NCI-H2171 treated with DMSO at 0.1 percent for 48 hours (cell line): ENCODE data around the gene LAYN.
A peak's percentile ranks its signal among the peaks of the same experiment; 100 is the strongest.

Source experiments
- DNase-seq: peaks from one replicate; lab custom pipeline; 2025; lab: John Stamatoyannopoulos, UW

Gene LAYN

DNA sequence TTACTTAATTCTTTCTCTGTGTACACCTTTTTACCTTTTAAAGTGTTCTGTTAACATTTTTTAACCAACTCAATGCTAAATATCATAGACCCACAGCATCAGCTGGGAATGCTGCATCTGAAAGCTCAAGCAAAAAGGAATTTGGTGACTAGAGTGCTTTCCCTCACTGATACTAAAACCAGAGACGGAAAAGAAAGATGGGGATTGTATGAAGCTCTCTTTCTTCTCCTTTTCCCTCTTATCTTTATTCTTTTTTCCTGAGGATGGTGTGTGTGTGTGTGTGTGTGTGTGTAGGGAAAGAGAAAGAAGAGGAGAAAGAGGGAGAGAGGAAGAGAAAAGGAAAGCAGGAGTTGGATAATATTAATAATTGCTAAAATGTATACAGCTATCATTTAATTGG, 57.6 kb downstream of the LAYN start:
- DNase-seq: no peak

DNA sequence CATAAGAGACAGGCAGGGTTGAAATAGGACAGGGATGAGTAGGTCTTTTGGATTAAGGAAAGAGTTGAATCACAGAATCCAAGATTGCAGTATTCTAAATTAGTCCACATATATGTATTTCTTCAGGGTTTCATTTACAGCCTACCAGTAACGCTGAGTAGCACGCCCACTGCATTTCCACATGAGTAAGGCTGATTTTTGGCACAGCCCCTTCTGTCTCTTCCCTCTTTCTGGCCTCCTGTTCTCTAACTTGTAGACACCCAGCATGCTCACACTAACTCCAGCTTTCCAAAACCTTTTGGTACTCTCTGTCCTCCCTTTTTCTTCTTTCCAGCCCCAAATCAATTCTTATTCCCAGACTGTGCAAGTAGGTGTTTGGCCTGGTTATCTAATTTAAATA, 58.0 kb downstream of the LAYN start:
- no peak for DNase-seq

DNA sequence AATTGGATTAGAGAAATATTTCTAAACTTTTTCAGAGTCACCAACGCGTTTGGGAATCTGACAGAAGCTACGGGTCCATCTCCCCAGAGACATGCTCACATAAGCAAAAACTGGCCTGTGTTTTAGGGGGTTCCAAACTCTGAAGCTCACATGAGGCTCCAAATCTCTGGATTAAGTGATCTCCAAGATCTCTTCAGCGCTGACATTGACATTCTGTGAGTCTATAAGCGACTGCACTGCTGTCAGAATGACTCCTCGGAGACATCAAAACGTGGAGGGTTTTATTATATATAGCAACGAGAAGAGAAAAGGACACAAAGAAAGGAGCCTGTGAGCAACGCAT, 61.1 kb downstream of the LAYN start:
- no peak for DNase-seq

DNA sequence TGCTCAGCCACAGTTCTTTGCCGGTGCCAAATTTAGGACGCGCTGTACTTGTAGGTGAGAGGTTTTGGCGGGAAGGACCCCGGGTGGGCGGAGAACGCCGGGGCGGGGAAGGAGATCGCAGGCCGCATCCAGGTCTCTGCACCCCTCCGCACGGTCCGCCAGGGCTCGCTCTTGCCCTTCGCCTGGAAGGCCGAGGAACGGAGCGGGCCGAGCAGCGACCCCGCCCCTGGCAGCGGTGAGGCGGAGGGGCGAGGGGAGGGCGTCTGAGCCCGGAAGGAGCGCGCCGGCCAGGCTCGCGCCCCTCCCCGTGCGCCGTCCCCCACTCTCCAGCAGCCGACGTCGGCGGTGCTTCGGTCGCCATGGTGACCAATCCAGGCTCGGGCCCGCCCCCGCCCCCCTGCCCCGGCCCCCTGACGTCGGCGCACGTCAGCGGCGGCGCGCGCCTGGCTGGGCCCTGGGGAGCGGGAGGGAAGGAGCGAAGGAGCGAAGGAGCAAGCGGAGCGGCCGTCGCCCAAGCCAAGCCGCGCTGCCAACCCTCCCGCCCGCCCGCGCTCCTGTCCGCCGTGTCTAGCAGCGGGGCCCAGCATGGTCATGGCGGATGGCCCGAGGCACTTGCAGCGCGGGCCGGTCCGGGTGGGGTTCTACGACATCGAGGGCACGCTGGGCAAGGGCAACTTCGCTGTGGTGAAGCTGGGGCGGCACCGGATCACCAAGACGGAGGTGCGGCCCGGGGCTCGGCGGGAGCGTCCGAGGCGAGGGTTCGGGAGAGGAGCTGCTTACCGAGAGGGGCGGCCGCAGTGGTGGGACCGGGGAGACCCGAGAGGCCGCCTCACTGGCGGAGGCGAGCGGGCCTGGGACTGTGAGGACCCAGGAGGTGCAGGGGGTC, 61.7 kb downstream of the LAYN start, which contains the start of gene SIK2:
TSS of gene SIK2 (plus strand) at position 471 of the 886 bp plus-strand sequence. CDS start at position 586, 115 bp downstream.
- DNase-seq: peak; percentile 95

DNA sequence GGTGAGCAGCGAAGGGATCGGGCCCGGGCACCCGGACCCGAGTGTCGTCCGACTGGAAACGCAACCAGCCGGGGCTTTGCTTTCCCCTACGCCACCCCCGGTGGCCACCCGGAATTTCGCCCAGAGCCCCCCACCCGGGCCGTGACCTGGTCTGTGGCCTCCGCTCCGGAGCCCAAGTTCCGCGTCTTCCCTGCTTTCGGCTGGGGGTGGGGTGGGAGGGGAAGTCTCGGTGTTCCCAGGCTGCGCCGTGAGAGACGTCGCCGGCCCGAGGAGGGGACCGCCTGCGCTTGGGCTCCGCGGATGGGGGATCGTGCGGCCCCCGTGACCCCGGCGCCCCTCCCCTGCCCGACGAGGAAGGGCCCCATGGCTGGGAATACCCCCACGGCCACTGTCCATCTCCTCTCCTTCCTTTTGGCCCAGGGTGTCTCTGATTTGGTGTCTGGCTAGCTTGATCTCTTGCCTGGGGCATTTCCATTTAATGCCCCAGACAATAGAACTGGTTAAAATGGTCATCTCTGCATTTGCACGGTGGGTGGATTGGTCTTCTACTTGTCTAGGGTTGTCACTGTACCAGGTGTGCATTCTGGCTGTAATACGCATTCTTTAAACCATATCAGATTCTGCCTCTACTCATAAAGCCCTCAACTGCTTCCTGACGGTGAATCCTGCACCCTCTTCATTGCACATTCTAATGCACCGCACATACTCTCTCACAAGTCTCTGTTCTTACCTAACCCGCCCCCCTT, 62.5 kb downstream of the LAYN start:
- DNase-seq: peak; percentile 25

DNA sequence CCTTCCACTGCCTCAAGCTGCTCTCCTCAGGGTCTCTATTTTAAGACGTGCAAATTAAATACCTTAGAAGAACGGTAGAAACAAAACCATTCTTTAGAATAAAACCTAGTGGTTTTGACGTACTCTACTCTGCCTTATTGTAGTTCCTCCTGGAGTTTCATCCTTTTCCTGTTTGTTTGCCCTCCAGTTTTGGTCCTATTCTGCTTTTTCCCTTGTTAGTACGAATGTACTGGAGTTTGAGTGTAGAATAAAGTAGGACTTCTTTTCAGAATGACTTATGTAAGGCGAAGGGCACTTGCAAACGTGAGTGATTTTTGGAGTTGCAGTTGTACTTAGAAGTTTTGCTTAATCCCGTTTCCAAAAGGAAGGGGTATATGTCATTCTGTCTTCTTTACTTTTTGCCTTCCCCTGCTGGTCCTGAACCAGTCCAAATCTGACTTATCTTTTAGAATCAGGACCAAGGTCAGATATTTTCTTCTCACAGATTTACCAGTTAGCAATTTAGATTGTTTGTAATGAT, 63.2 kb downstream of the LAYN start:
- DNase-seq: no peak

DNA sequence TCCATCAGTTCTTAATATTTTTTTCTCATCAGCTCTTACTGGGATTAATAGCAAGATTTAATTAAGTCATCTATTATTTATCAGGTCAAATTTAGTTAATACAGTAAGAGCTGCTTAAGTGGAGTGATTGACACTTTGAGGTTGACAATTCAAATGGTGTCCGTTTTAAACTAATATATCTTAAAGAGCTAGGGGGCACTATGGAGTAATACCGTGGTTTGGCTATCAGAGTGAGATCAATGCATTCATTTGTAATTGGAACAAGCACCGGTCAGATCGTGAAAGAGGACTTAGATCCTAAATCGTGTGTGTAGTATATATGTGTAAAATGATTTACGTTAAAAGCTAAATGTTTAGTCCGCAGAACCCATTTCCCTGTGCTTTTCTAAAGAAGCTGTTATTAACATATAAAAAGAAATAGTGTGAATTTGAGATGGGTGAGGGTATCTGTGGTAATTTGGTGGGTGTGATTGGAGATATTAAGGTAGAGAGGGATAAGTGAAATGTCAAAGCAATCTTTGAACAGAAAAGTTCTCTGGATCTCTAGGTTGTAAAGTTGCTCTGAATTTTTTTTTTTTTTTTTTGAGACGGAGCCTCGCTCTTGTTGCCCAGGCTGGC, 64.0 kb downstream of the LAYN start:
- peak; percentile 51 for DNase-seq

DNA sequence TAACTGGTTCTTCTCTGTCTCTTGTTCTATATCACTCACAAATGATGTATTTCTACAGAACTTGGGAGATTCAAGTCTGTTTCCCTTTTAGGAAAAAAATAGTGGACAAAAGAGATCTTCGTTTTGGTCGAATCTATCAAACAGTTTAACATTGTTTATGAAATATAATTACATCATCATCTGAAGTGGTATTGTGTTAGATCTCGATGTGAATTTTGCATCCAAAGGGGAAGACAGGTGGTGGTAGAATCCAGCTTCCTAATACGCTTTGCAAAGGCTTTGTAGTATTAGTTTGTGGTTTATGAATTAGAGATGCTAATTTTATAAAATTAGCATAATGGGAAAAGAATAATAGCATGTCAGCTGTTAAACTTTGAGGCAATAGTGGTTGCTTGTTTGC, 65.2 kb downstream of the LAYN start:
- no peak for DNase-seq

DNA sequence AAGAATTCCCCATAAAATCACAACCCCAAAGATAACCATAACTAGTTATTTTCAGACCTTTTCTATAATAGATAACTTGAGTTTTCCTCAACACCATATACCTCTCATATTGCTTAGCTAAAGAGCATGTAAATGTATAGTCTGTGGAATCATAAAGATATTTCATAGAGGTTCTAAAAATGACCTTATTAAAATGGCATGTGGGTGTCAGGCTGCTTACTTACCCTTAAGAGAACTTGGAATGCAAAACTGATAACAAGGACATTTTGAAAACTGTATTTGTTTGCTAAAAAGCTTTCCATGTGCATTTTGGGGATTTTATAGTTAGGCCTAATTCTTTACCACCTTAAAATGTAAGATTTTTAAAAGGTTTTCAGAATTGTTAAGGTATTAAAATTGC, 66.5 kb downstream of the LAYN start:
- no peak for DNase-seq

DNA sequence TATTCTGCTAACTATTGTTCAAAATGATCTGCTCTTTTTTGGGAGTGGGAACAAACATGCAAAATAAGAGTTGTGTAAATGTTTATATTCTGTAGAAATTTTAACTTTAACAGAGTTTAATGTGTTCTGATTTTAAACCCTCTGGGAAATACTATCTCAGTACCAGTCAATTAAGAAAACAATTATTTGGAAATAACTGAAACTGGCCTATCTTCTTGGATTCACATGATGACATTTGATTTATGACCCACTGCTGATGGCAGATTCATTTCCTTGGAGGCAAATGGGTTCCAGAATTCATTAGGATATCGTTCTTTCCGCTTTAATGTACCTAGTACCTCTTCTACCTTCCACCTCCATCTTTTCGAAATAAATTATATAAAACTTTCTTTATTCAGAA, 67.2 kb downstream of the LAYN start:
- no peak for DNase-seq
